Stimulated activated naive CD4-positive, alpha-beta T cell treated with Interleukin-2 at 50 U/mL for 16 hours (primary cell): Measurements from ENCODE around the gene NKX2-4.
"Not testable (repeated sequence)": the region's sequence is repeated elsewhere in the genome, so short reads cannot be mapped to it uniquely, and the experiment has no call there.

Source experiments
- DNase-seq: peaks from one replicate; lab custom pipeline; 2025; lab: John Stamatoyannopoulos, UW

Gene NKX2-4

GRCh38 chr20:21393816-21394519 is 3.4 kb downstream of the NKX2-4 start:
- DNase-seq, result no peak

- no peak for DNase-seq
These were observed 4.2 kb downstream of the NKX2-4 start for GRCh38 chr20:21393166-21393565.

GRCh38 chr20:21391972-21392352 is 5.4 kb downstream of the NKX2-4 start:
- DNase-seq, result no peak

- no peak for DNase-seq
These were observed 5.9 kb downstream of the NKX2-4 start for GRCh38 chr20:21391185-21391971.

- no peak for DNase-seq
These were observed 6.6 kb downstream of the NKX2-4 start for GRCh38 chr20:21390768-21391167.

- no peak for DNase-seq
These were observed 8.0 kb downstream of the NKX2-4 start for GRCh38 chr20:21389368-21389767.

- no peak for DNase-seq
These were observed 8.8 kb downstream of the NKX2-4 start for GRCh38 chr20:21388566-21388965.

GRCh38 chr20:21387528-21387927 is 9.8 kb downstream of the NKX2-4 start:
- no peak for DNase-seq

- DNase-seq, result no peak
These were observed 11.2 kb downstream of the NKX2-4 start for GRCh38 chr20:21386111-21386510.

GRCh38 chr20:21384308-21384892 is 12.9 kb downstream of the NKX2-4 start:
- no peak for DNase-seq

- no peak for DNase-seq
These were observed 15.7 kb downstream of the NKX2-4 start for GRCh38 chr20:21381619-21382018.

- no peak for DNase-seq
These were observed 16.6 kb downstream of the NKX2-4 start for GRCh38 chr20:21380711-21381110.

GRCh38 chr20:21378259-21378658 is 19.1 kb downstream of the NKX2-4 start:
- DNase-seq, result no peak

- no peak for DNase-seq
These were observed 19.6 kb downstream of the NKX2-4 start for GRCh38 chr20:21377701-21378100.

GRCh38 chr20:21376626-21377025 is 20.7 kb downstream of the NKX2-4 start:
- DNase-seq, result no peak

- DNase-seq, result no peak
These were observed 23.9 kb downstream of the NKX2-4 start for GRCh38 chr20:21373436-21373835.

- no peak for DNase-seq
These were observed 25.3 kb downstream of the NKX2-4 start for GRCh38 chr20:21372016-21372415.

- DNase-seq, result no peak
These were observed 26.1 kb downstream of the NKX2-4 start for GRCh38 chr20:21371193-21371592.

GRCh38 chr20:21368791-21369190 is 28.5 kb downstream of the NKX2-4 start:
- DNase-seq, result no peak

GRCh38 chr20:21366273-21366672 is 31.1 kb downstream of the NKX2-4 start:
- not testable (repeated sequence) for DNase-seq

GRCh38 chr20:21365771-21366170 is 31.6 kb downstream of the NKX2-4 start:
- DNase-seq, result no peak

- no peak for DNase-seq
These were observed 32.9 kb downstream of the NKX2-4 start for GRCh38 chr20:21364413-21364812.

GRCh38 chr20:21361266-21361665 is 36.1 kb downstream of the NKX2-4 start:
- DNase-seq, result no peak
